ENCODE measurements around the gene HOXD9. TPM values are rescaled to one million over a fixed set of nuclear protein-coding genes. Genes with fewer than 3 reads are reported as not detected.

HOXD9 gene
- total RNA-seq, 1 donor from 2014 or later = not detected

GRCh38 chr2:176081376-176081836 lies 41.1 kb upstream of the HOXD9 start:
- Mint-ChIP-seq H3K36me3 (ENCODE audit: low read depth) (peaks cover 6% of the 10 kb centered on the region), H3K4me1 (ENCODE audit: low read depth) (peaks cover 27% of the 10 kb centered on the region), H3K4me3 (ENCODE audit: unreplicated experiment) (no peak overlapping the region), H3K27me3 (ENCODE audit: low read depth) (peaks cover 72% of the 10 kb centered on the region), H3K9me3 (ENCODE audit: low read depth) (no peaks in the 10 kb centered on the region), H3K27ac (ENCODE audit: unreplicated experiment) (no peak overlapping the region)
- TF ChIP-seq, protein P1, sequence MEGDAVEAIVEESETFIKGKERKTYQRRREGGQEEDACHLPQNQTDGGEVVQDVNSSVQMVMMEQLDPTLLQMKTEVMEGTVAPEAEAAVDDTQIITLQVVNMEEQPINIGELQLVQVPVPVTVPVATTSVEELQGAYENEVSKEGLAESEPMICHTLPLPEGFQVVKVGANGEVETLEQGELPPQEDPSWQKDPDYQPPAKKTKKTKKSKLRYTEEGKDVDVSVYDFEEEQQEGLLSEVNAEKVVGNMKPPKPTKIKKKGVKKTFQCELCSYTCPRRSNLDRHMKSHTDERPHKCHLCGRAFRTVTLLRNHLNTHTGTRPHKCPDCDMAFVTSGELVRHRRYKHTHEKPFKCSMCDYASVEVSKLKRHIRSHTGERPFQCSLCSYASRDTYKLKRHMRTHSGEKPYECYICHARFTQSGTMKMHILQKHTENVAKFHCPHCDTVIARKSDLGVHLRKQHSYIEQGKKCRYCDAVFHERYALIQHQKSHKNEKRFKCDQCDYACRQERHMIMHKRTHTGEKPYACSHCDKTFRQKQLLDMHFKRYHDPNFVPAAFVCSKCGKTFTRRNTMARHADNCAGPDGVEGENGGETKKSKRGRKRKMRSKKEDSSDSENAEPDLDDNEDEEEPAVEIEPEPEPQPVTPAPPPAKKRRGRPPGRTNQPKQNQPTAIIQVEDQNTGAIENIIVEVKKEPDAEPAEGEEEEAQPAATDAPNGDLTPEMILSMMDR (IDR thresholded peaks at IDR 0.05) = no peak
- no peak for DNase-seq (ENCODE audit: low spot score)

GRCh38 chr2:176081837-176082524 lies 40.5 kb upstream of the HOXD9 start:
- Mint-ChIP-seq H3K36me3 (ENCODE audit: low read depth) (peaks cover 6% of the 10 kb centered on the region), H3K9me3 (ENCODE audit: low read depth) (no peaks in the 10 kb centered on the region), H3K27ac (ENCODE audit: unreplicated experiment) (no peak overlapping the region), H3K27me3 (ENCODE audit: low read depth) (peaks cover 74% of the 10 kb centered on the region), H3K4me3 (ENCODE audit: unreplicated experiment) (no peak overlapping the region), H3K4me1 (ENCODE audit: low read depth) (peaks cover 27% of the 10 kb centered on the region)
- TF ChIP-seq, protein P1 (IDR thresholded peaks at IDR 0.05) = no peak
- DNase-seq (ENCODE audit: low spot score) = no peak

DNA sequence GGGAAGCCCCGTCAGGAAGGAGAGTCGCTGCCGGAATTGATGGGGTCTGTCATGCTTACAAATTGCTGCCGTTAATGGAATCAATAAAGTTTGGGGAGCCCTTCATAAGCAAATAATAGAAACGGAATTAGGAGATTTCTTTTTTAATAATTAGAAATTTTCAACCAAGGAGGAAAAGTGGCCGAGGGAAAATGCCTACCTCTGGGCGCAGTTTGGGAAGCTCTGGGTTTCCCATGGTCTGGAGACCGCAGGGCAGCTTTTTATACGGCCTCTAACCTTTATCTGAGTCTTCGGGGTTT lies 40.0 kb upstream of the HOXD9 start:
- no peak for DNase-seq (ENCODE audit: low spot score)
- H3K4me1 Mint-ChIP-seq (ENCODE audit: low read depth) = peaks cover 27% of the 10 kb centered on the region
- no peak overlapping the region for H3K27ac Mint-ChIP-seq (ENCODE audit: unreplicated experiment)
- peaks cover 6% of the 10 kb centered on the region for H3K36me3 Mint-ChIP-seq (ENCODE audit: low read depth)
- peaks cover 74% of the 10 kb centered on the region for H3K27me3 Mint-ChIP-seq (ENCODE audit: low read depth)
- TF ChIP-seq, protein P1 (IDR thresholded peaks at IDR 0.05) = no peak
- H3K4me3 Mint-ChIP-seq (ENCODE audit: unreplicated experiment) = no peak overlapping the region
- no peaks in the 10 kb centered on the region for H3K9me3 Mint-ChIP-seq (ENCODE audit: low read depth)

DNA sequence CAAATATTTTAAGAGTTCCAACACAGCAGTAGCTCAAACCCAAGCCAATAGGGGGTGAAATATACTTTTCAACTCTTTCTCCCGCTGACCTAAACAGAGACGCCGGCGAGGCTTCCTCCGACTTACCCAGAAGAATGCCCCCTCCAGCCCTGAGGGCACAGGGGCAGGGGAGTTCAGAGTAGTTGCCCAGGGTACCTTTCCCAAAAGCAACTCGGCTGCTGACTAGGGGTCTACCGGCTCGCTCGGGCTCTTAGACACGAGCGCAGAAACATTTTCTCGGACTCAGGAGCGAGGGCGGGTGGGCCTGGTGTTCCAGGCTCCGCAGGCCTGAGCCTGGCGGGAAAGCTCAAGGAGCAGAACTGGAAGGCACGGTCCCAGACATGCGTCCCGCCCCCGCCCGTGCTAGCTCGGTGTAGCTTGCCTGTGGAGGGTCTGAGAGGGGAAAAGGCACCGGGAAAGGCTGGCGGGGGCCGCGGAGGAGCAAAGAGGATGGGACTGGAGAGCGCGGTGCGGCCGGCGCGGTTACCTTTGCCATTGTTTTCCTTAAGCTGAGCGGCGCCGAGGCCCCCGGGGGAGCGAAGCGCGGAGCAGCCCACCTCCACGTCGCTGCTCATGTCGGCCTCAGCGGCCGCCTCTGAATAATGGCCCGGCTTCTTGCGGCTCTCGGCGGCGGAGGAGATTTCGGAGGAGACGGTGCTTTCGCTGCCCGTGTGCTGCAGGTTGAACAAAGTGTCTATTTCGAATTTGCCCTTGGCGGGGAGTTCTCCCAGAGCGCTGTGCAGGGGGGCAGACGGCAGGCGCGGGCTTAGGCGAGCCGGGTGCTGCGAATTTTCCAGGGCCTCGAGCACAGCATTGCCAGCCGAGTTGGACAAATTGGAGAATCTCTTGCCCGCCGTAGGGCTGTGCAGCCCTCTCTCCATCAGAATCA lies 39.4 kb upstream of the HOXD9 start:
- H3K36me3 Mint-ChIP-seq (ENCODE audit: low read depth) = peaks cover 6% of the 10 kb centered on the region
- DNase-seq (ENCODE audit: low spot score) = no peak
- no peak overlapping the region for H3K4me3 Mint-ChIP-seq (ENCODE audit: unreplicated experiment)
- no peaks in the 10 kb centered on the region for H3K9me3 Mint-ChIP-seq (ENCODE audit: low read depth)
- H3K27me3 Mint-ChIP-seq (ENCODE audit: low read depth) = peaks cover 81% of the 10 kb centered on the region
- H3K4me1 Mint-ChIP-seq (ENCODE audit: low read depth) = peaks cover 30% of the 10 kb centered on the region
- TF ChIP-seq, protein P1 (IDR thresholded peaks at IDR 0.05) = no peak
- H3K27ac Mint-ChIP-seq (ENCODE audit: unreplicated experiment) = no peak overlapping the region

DNA sequence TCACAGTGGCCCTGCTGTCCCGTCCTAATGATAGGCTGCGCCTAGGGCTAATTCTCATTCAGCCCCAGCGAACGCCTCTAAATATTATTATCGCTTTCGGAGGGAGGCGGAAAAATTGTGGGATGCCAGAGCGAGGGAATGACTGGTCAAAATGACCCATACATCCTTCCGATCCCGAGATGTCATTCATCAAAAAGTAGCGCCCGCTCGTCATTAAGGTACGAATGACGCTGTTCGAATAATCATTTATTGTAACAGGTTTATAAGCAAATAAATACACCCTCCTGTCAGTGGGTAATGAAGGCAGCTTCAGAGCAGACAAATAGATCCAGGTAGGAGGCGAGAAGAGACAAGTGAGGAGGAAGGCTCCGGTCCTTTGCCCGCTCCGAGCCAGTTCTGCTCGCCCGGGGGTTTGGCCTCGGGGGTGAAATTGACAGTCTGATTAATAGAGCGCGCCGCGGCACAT lies 38.7 kb upstream of the HOXD9 start, which contains the start of gene EVX2:
TSS of gene EVX2 (minus strand) at position 167 of the 466 bp plus-strand sequence. CDS start 186 bp downstream, outside the sequence.
- peaks cover 6% of the 10 kb centered on the region for H3K36me3 Mint-ChIP-seq (ENCODE audit: low read depth)
- H3K27me3 Mint-ChIP-seq (ENCODE audit: low read depth) = peaks cover 81% of the 10 kb centered on the region
- no peak within 1 kb of the TSS for H3K27ac Mint-ChIP-seq (ENCODE audit: unreplicated experiment)
- no peaks in the 10 kb centered on the region for H3K9me3 Mint-ChIP-seq (ENCODE audit: low read depth)
- H3K4me3 Mint-ChIP-seq (ENCODE audit: unreplicated experiment) = no peak within 1 kb of the TSS
- TF ChIP-seq, protein P1 (IDR thresholded peaks at IDR 0.05) = no peak
- H3K4me1 Mint-ChIP-seq (ENCODE audit: low read depth) = peaks cover 34% of the 10 kb centered on the region
- DNase-seq (ENCODE audit: low spot score) = no peak

Measured in chondrocyte (in vitro differentiated cells).